Astrocyte of the cerebellum (primary cell): ENCODE measurements around the gene THOC5.

Source experiments
- DNase-seq: peaks from one replicate; pipeline ENCODE4 v3.0.0-alpha.2; 2011; ENCODE audit warnings: low read depth
- H3K4me3 ChIP-seq: 2 replicates; pipeline ENCODE4 v1.5.1; 2011; ENCODE audit warnings: mild to moderate bottlenecking, low read depth, low read length, moderate library complexity
- CTCF ChIP-seq: IDR thresholded peaks from 2 replicates; pipeline ENCODE4 v1.5.1; 2012; ENCODE audit warnings: low read length, low read depth, moderate library complexity, mild to moderate bottlenecking; ENCODE audit errors: missing control alignments
- in situ Hi-C: cut with HindIII; loops from 2 replicates; pipeline ENCODE4 v1.10.0; 2017; ENCODE audit warnings: low sequenced_read_pairs

Gene THOC5

GRCh38 chr22:29456211-29456671 is 97.3 kb downstream of the THOC5 start:
- no peak overlapping the region for H3K4me3 ChIP-seq
- no peak for DNase-seq
- in situ Hi-C loops, result no loop called here
- TF ChIP-seq CTCF, result no peak
